Neuronal stem cell (in vitro differentiated cells): Measurements from ENCODE around the gene POU5F1. TPM values are rescaled to one million over a fixed set of nuclear protein-coding genes. Genes with fewer than 3 reads are reported as not detected.
"Not testable (repeated sequence)": the region's sequence is repeated elsewhere in the genome, so short reads cannot be mapped to it uniquely, and the experiment has no call there.

ENCODE experiments used
- DNase-seq: peaks from one replicate; pipeline ENCODE4 v3.0.0-alpha.2; 2013; ENCODE audit warnings: low spot score
- H2AFZ ChIP-seq: one replicate; pipeline ENCODE4 v1.6.1; 2013; ENCODE audit warnings: mild to moderate bottlenecking, low read length, inconsistent platforms
- H2AK5ac ChIP-seq: 2 replicates; pipeline ENCODE4 v1.6.1; 2013; ENCODE audit warnings: low read depth, mild to moderate bottlenecking, inconsistent platforms, low read length, moderate library complexity, mixed read lengths
- H2BK120ac ChIP-seq: 2 replicates; pipeline ENCODE4 v1.6.1; 2013; ENCODE audit warnings: low read depth, mild to moderate bottlenecking, inconsistent platforms, low read length, moderate library complexity, mixed read lengths
- H2BK12ac ChIP-seq: one replicate; pipeline ENCODE4 v1.6.1; 2013; ENCODE audit warnings: low read length, inconsistent platforms
- H2BK15ac ChIP-seq: 2 replicates; pipeline ENCODE4 v1.6.1; 2013; ENCODE audit warnings: mild to moderate bottlenecking, low read length, inconsistent platforms, mixed read lengths
- H2BK5ac ChIP-seq: one replicate; pipeline ENCODE4 v1.6.1; 2013; ENCODE audit warnings: inconsistent platforms, mild to moderate bottlenecking, low read length, moderate library complexity
- H3K14ac ChIP-seq: one replicate; pipeline ENCODE4 v1.6.1; 2013; ENCODE audit warnings: low read length, inconsistent platforms
- H3K18ac ChIP-seq: 2 replicates; pipeline ENCODE4 v1.6.1; 2013; ENCODE audit warnings: low read length, inconsistent platforms
- H3K23ac ChIP-seq: 2 replicates; pipeline ENCODE4 v1.6.1; 2013; ENCODE audit warnings: low read depth, mild to moderate bottlenecking, mixed read lengths, low read length, inconsistent platforms; ENCODE audit not compliant: poor library complexity
- H3K27ac ChIP-seq: replicated peaks from 3 replicates; pipeline ENCODE4 v1.5.1; 2013; ENCODE audit warnings: low read length, inconsistent platforms
- H3K27me3 ChIP-seq, 3 experiments: 2 replicates each; pipeline ENCODE4 v1.6.1; 2013; ENCODE audit warnings: low read length in 3 of 3, mild to moderate bottlenecking in 2 of 3, inconsistent platforms in 1 of 3, low read depth in 1 of 3, mixed read lengths in 1 of 3, moderate library complexity in 1 of 3; ENCODE audit not compliant: control insufficient read depth in 3 of 3, insufficient read depth in 3 of 3
- H3K36me3 ChIP-seq, 2 donors: replicated peaks in 1 of 2; 2 replicates each; pipeline ENCODE4 v1.6.1; 2013; ENCODE audit warnings: low read length in 2 of 2; ENCODE audit not compliant: control insufficient read depth in 2 of 2, insufficient read depth in 2 of 2
- H3K4ac ChIP-seq: 2 replicates; pipeline ENCODE4 v1.6.1; 2013; ENCODE audit warnings: inconsistent platforms, mild to moderate bottlenecking, low read length, moderate library complexity
- H3K4me1 ChIP-seq, 2 donors: 1 replicate in 1 of 2; 2 replicates in 1 of 2; pipeline ENCODE4 v1.6.1; 2013; ENCODE audit warnings: low read length in 2 of 2, low read depth in 1 of 2; ENCODE audit not compliant: control insufficient read depth in 2 of 2, insufficient read depth in 1 of 2
- H3K4me2 ChIP-seq: one replicate; pipeline ENCODE4 v1.6.1; 2013; ENCODE audit warnings: mild to moderate bottlenecking, low read length, inconsistent platforms; ENCODE audit not compliant: insufficient read depth, poor library complexity, severe bottlenecking
- H3K4me3 ChIP-seq, 2 donors: 2 replicates each; pipeline ENCODE4 v1.5.1; 2013; ENCODE audit warnings: low read length in 2 of 2, mild to moderate bottlenecking in 2 of 2, inconsistent platforms in 1 of 2, moderate library complexity in 1 of 2
- H3K79me1 ChIP-seq: one replicate; pipeline ENCODE4 v1.6.1; 2013; ENCODE audit warnings: low read depth, mild to moderate bottlenecking, inconsistent platforms, low read length, moderate library complexity
- H3K9ac ChIP-seq: one replicate; pipeline ENCODE4 v1.6.1; 2013; ENCODE audit warnings: mild to moderate bottlenecking, low read depth, low read length, inconsistent platforms; ENCODE audit not compliant: poor library complexity
- H3K9me3 ChIP-seq, 2 donors: replicated peaks in 1 of 2; 2 replicates each; pipeline versions ENCODE3 to v1.6.1; 2013; ENCODE audit warnings: low read length in 2 of 2, mild to moderate bottlenecking in 2 of 2, inconsistent platforms in 1 of 2, low read depth in 1 of 2, mixed read lengths in 1 of 2, moderate library complexity in 1 of 2; ENCODE audit not compliant: control insufficient read depth in 2 of 2, insufficient read depth in 1 of 2
- H4K8ac ChIP-seq: one replicate; pipeline ENCODE4 v1.6.1; 2013; ENCODE audit warnings: low read depth, mild to moderate bottlenecking, inconsistent platforms, low read length, moderate library complexity
- H4K91ac ChIP-seq: one replicate; pipeline ENCODE4 v1.6.1; 2013; ENCODE audit warnings: low read length, low read depth, mild to moderate bottlenecking, inconsistent platforms; ENCODE audit not compliant: poor library complexity
- WGBS, 2 donors: extraction: QIAGEN DNeasy Blood & Tissue Kit; methylation state at CpG; one replicate each; pipeline ENCODE4 v1.1.7; 2013; ENCODE audit warnings: missing lambda C conversion rate in 2 of 2, mixed read lengths in 1 of 2; ENCODE audit not compliant: insufficient read length in 2 of 2, insufficient replicate concordance in 1 of 2; ENCODE audit errors: extremely low coverage in 2 of 2; 5-methylcytosine and 5-hydroxymethylcytosine counted together
- polyA plus RNA-seq, 2 experiments: library from polyadenylated mRNA; stranded (reverse); fragments of 200-250 nt; gene quantifications; one replicate each; pipeline ENCODE4 v1.2.3, GENCODE V29; 2013

The POU5F1 gene
- polyA plus RNA-seq (2013, experiment 1 of 2) = 0.74 TPM
- 0.58 TPM for polyA plus RNA-seq (2013, experiment 2 of 2)

GRCh38 chr6:31170600-31170881 lies at the start of gene POU5F1:
POU5F1 (minus strand) TSS chr6:31170682; CDS start chr6:31170620, 62 bp downstream.
- Histone ChIP-seq H2AK5ac (peak within 1 kb of the TSS; percentile 73), H3K27ac (no peak within 1 kb of the TSS), H3K4me1 (peaks cover 10 to 12% of the 10 kb centered on the region in 2 donors), H2BK12ac (no peak within 1 kb of the TSS), H3K27me3 (peaks cover 0 to 5% (median 2%) of the 10 kb centered on the region in 3 experiments), H3K4ac (no peak within 1 kb of the TSS), H4K91ac (no peak within 1 kb of the TSS), H3K36me3 (no peaks in the 10 kb centered on the region), H3K4me3 (no peak within 1 kb of the TSS), H4K8ac (no peak within 1 kb of the TSS), H3K4me2 (no peak within 1 kb of the TSS), H3K79me1 (no peaks in the 10 kb centered on the region), H3K9ac (no peak within 1 kb of the TSS), H2BK15ac (peak within 1 kb of the TSS; percentile 56), H3K23ac (peak within 1 kb of the TSS; percentile 77), H2BK5ac (no peak within 1 kb of the TSS), H3K18ac (no peak within 1 kb of the TSS), H2BK120ac (no peak within 1 kb of the TSS), H3K14ac (no peak within 1 kb of the TSS), H2AFZ (peak within 1 kb of the TSS; percentile 89), H3K9me3 (no peaks in the 10 kb centered on the region)
- no CpG with 5 or more reads among the region's 9 CpGs for WGBS, 2 donors
- DNase-seq = no peak

DNA sequence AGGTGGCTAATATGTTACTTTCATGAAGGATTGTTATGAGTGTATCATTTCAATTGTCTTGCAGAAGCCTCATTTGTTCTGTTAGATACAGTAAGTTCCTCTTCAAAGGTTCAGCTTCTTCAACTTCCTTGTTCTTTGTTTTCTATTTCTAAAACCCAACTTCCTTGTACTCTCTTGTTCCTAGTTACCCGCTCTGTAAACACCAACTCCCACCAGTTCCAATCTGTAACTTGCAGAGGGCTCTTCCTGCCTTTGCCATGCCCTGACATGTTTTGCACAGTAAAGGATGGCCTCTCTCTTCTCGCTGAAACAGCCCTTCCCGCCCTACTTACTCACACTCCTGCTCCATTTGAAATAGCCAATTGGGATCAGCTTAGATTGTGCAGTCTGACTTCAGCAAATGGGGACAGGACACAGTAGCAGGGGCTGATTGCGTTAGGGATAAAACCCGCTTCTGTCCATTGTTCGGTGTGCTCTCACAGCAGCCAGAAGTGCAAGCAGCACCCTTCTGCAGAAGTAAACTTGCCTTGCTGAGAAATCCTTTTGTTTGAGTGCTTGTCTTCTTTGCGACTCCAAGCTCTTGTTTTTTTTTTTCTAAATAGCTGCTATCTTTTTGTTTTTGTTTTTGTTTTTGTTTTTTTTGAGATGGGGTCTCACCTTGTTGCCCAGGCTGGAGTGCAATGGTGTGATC lies 45.9 kb upstream of the POU5F1 start:
- H3K14ac ChIP-seq = no peak overlapping the region
- H2AFZ ChIP-seq = no peak overlapping the region
- H4K91ac ChIP-seq = no peak overlapping the region
- no peak overlapping the region for H3K4ac ChIP-seq
- H3K18ac ChIP-seq = no peak overlapping the region
- no peak overlapping the region for H3K27ac ChIP-seq
- H3K9me3 ChIP-seq = peaks cover 0 to 12% of the 10 kb centered on the region in 2 donors
- H2BK5ac ChIP-seq = no peak overlapping the region
- no peak overlapping the region for H3K4me2 ChIP-seq
- H3K4me3 ChIP-seq = no peak overlapping the region
- H3K4me1 ChIP-seq = peaks cover 0 to 5% of the 10 kb centered on the region in 2 donors
- H2BK15ac ChIP-seq = no peak overlapping the region
- H2BK12ac ChIP-seq = no peak overlapping the region
- no peaks in the 10 kb centered on the region for H3K27me3 ChIP-seq
- H3K23ac ChIP-seq = no peak overlapping the region
- no CpG with 5 or more reads among the region's 7 CpGs for WGBS, 2 donors
- DNase-seq = no peak
- no peak overlapping the region for H3K9ac ChIP-seq
- no peaks in the 10 kb centered on the region for H3K36me3 ChIP-seq
- H4K8ac ChIP-seq = no peak overlapping the region
- no peak overlapping the region for H2BK120ac ChIP-seq
- H2AK5ac ChIP-seq = no peak overlapping the region
- no peaks in the 10 kb centered on the region for H3K79me1 ChIP-seq

GRCh38 chr6:31215216-31215615 lies 44.7 kb upstream of the POU5F1 start:
- H2BK12ac ChIP-seq, H3K4ac ChIP-seq, H3K79me1 ChIP-seq, H3K36me3 ChIP-seq, H4K91ac ChIP-seq, H3K23ac ChIP-seq, H4K8ac ChIP-seq, H3K27ac ChIP-seq, H3K18ac ChIP-seq, H2AFZ ChIP-seq, H2AK5ac ChIP-seq, H3K4me2 ChIP-seq, H3K14ac ChIP-seq, DNase-seq, H2BK5ac ChIP-seq, H2BK120ac ChIP-seq, H3K4me3 ChIP-seq, H3K9ac ChIP-seq, H2BK15ac ChIP-seq, H3K27me3 ChIP-seq: not testable (repeated sequence)
- no CpG with 5 or more reads among the region's 2 CpGs for WGBS, 2 donors
- peaks cover 0 to 12% of the 10 kb centered on the region in 2 donors for H3K9me3 ChIP-seq
- peaks cover 0 to 13% of the 10 kb centered on the region in 2 donors for H3K4me1 ChIP-seq

DNA sequence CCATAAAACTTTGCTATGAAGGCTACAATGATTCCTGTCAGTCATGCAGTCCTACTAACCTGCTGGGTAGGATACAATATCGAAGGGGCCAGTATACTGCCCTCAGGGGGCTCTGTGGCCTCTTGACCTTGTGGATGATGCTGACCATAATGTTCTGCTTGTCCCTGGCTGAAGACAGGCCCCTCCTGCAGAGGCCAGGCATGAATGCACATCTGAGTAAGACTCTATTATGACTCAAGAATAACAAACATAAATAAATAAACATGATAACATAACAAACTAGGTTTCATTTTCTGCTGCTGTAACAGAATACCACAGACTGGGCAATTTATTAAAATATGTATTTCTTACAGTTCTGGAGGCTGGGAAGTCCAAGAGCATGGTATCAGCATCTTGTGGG lies 44.0 kb upstream of the POU5F1 start:
- no peak overlapping the region for H2BK120ac ChIP-seq
- H2BK15ac ChIP-seq = no peak overlapping the region
- no peak overlapping the region for H3K18ac ChIP-seq
- H2BK5ac ChIP-seq = no peak overlapping the region
- no peak for DNase-seq
- H3K23ac ChIP-seq = no peak overlapping the region
- peaks cover 0 to 13% of the 10 kb centered on the region in 2 donors for H3K4me1 ChIP-seq
- H3K9ac ChIP-seq = no peak overlapping the region
- no peak overlapping the region for H2AK5ac ChIP-seq
- no peak overlapping the region for H2AFZ ChIP-seq
- H3K36me3 ChIP-seq = no peaks in the 10 kb centered on the region
- no peak overlapping the region for H3K14ac ChIP-seq
- H3K27ac ChIP-seq = no peak overlapping the region
- H3K79me1 ChIP-seq = no peaks in the 10 kb centered on the region
- H4K8ac ChIP-seq = no peak overlapping the region
- H3K27me3 ChIP-seq = no peaks in the 10 kb centered on the region
- peaks cover 0 to 12% of the 10 kb centered on the region in 2 donors for H3K9me3 ChIP-seq
- no peak overlapping the region for H2BK12ac ChIP-seq
- no peak overlapping the region for H4K91ac ChIP-seq
- H3K4me2 ChIP-seq = no peak overlapping the region
- WGBS, 2 donors = no CpG with 5 or more reads among the region's 1 CpG
- no peak overlapping the region for H3K4me3 ChIP-seq
- H3K4ac ChIP-seq = no peak overlapping the region
